Lower leg skin (tissue), 3 donors: ENCODE results near the gene DOC2A.

ENCODE experiments used
- CTCF ChIP-seq, 3 donors: fragments of 450-650 bp; IDR thresholded peaks; one replicate each; pipeline ENCODE4 v1.5.1; 2016; ENCODE audit warnings: antibody characterized with exemption in 3 of 3, mild to moderate bottlenecking in 3 of 3, moderate library complexity in 2 of 3
- POLR2A ChIP-seq, 2 donors: fragments of 450-650 bp; IDR thresholded peaks; one replicate each; pipeline ENCODE4 v1.6.1; 2016 to 2017; ENCODE audit warnings: antibody characterized with exemption in 2 of 2, mild to moderate bottlenecking in 1 of 2, moderate library complexity in 1 of 2

- TF ChIP-seq CTCF (IDR thresholded peaks at IDR 0.05): no peak
- TF ChIP-seq POLR2A (IDR thresholded peaks at IDR 0.05): no peak
Observed at GRCh38 chr16:30026449-30026848, 15.6 kb upstream of the DOC2A start.
